Measurements from ENCODE around the gene ARHGEF7. TPM values are rescaled to one million over a fixed set of nuclear protein-coding genes. Genes with fewer than 3 reads are reported as not detected.

Gene ARHGEF7
- total and polyA plus RNA-seq, 2 experiments from 2014 or later, result 30.1 to 46.8 TPM

DNA sequence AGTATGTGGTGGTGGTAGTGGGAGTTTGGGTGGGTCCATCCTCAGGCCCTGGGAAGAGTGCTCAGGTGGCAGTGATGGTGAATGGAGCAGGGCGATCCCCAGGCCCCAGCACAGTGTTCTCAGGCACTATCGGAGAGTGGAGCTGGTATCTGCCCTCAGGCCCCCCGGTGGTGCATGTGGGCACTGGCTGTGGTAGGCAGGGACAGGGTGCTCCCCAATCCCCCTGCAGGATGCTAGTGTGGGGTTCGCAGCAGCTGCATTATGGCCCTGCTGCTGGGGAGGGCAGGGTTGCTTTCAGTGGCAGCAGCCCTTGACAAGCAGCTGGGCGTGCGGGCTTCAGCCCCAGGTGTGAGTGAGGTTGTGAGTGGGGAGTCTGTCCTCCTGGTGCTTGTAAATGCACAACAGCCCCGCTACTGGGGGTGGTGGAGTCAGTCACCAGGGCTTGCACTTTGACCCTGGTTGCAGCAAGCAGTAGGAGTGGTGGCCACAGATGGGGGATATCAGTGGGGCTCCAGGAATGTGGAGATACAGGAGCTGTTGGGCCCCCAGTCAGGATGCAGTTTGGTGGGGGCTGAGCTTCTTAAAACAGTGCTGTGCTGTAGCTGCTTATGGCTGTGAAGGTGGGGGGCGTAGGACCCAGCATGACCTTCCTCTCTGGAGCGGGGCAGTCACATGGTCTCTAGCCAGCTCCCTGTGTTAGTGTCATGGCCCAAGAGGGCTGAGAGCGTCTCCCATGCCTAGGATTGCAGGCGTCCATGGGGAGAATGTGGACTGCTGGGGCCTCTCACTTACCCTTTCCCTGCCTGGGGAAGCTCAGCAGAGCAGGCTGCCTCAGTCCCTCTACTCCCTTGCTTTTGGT, 38.7 kb upstream of the ARHGEF7 start:
- TF ChIP-seq, protein P1, sequence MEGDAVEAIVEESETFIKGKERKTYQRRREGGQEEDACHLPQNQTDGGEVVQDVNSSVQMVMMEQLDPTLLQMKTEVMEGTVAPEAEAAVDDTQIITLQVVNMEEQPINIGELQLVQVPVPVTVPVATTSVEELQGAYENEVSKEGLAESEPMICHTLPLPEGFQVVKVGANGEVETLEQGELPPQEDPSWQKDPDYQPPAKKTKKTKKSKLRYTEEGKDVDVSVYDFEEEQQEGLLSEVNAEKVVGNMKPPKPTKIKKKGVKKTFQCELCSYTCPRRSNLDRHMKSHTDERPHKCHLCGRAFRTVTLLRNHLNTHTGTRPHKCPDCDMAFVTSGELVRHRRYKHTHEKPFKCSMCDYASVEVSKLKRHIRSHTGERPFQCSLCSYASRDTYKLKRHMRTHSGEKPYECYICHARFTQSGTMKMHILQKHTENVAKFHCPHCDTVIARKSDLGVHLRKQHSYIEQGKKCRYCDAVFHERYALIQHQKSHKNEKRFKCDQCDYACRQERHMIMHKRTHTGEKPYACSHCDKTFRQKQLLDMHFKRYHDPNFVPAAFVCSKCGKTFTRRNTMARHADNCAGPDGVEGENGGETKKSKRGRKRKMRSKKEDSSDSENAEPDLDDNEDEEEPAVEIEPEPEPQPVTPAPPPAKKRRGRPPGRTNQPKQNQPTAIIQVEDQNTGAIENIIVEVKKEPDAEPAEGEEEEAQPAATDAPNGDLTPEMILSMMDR (IDR thresholded peaks at IDR 0.05; ENCODE audit: poor library complexity), result no peak
- TF ChIP-seq EZH2 (IDR thresholded peaks at IDR 0.05; ENCODE audit: borderline replicate concordance) (no peak), EZH2phosphoT487 (IDR thresholded peaks at IDR 0.05; ENCODE audit: low read depth, severe bottlenecking, unreplicated experiment) (no peak)

DNA sequence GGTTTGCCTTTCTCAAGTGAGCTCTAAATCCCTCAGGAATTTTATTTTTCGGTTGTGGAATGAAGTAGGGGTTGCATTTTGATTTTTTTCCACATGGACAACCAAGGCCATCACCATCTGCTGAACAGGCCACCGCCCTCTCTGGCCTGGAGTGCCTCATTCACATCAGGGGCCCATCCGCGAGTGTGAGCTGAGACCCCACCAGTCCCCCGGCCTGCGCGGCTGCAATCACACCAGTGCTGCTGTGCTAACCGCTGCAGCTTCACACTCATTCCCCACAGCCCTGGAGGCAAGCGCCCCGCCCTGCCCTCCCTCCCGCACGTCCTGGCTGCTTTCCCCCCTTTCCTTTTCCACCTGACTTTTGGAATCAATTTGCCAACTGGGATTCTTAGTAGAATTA, 35.7 kb upstream of the ARHGEF7 start:
- Histone ChIP-seq H3K27me3 (no peaks in the 10 kb centered on the region), H3K27ac (no peak overlapping the region), H3K79me2 (no peaks in the 10 kb centered on the region), H3K4me3 (no peak overlapping the region), H3K9me3 (ENCODE audit: low read depth) (peaks cover 3% of the 10 kb centered on the region), H3K4me2 (no peak overlapping the region), H2AFZ (no peak overlapping the region), H3K9me2 (replicated peaks; ENCODE audit: insufficient read depth) (no peaks in the 10 kb centered on the region), H4K20me1 (ENCODE audit: insufficient read depth, poor library complexity, severe bottlenecking) (no peaks in the 10 kb centered on the region), H3K4me1 (ENCODE audit: insufficient read depth) (no peaks in the 10 kb centered on the region), H3K36me3 (replicated peaks; ENCODE audit: insufficient read depth, low read depth) (no peaks in the 10 kb centered on the region)
- DNase-seq (ENCODE audit: low spot score), result no peak
- 91% methylated on average over 12 of the region's 12 CpGs for WGBS (ENCODE audit: low lambda C conversion rate, missing lambda C conversion rate)
- TF ChIP-seq, protein P1 (IDR thresholded peaks at IDR 0.05; ENCODE audit: poor library complexity), result no peak
- TF ChIP-seq EZH2phosphoT487 (IDR thresholded peaks at IDR 0.05; ENCODE audit: low read depth, severe bottlenecking, unreplicated experiment) (no peak), EZH2 (IDR thresholded peaks at IDR 0.05; ENCODE audit: borderline replicate concordance) (no peak)

More for the DNA sequence above, 38.7 kb upstream of the ARHGEF7 start:
- DNase-seq (ENCODE audit: low spot score), result no peak
- no peaks in the 10 kb centered on the region for H3K9me2 ChIP-seq (replicated peaks; ENCODE audit: insufficient read depth)
- H2AFZ ChIP-seq, result no peak overlapping the region
- peaks cover 5% of the 10 kb centered on the region for H3K9me3 ChIP-seq (ENCODE audit: low read depth)
- H4K20me1 ChIP-seq (ENCODE audit: insufficient read depth, poor library complexity, severe bottlenecking), result no peaks in the 10 kb centered on the region
- 90% methylated on average over 11 of the region's 11 CpGs for WGBS (ENCODE audit: low lambda C conversion rate, missing lambda C conversion rate)
- no peaks in the 10 kb centered on the region for H3K4me1 ChIP-seq (ENCODE audit: insufficient read depth)
- H3K79me2 ChIP-seq, result no peaks in the 10 kb centered on the region
- no peak overlapping the region for H3K4me2 ChIP-seq
- H3K36me3 ChIP-seq (replicated peaks; ENCODE audit: insufficient read depth, low read depth), result no peaks in the 10 kb centered on the region
- no peak overlapping the region for H3K4me3 ChIP-seq
- no peaks in the 10 kb centered on the region for H3K27me3 ChIP-seq
- H3K27ac ChIP-seq, result no peak overlapping the region

DNA sequence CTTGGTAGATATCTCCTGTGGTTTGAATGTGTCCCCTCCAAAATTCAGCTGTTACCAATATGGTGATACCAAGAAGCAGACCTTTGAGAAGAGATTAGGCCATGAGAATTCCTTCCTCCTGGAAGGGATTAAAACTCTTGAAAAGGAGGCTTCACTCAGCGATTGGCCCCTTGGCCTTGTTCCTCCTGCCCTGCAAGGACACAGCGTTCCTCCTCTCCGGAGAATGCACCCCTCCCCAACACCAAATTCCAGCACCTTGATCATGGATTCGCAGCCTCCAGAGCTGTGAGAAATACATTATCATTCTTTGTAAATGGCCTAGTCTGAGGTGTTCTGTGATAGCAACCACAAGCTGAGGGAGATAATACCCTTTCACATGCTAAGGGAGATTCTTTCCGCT, 34.5 kb upstream of the ARHGEF7 start:
- Histone ChIP-seq H3K4me3 (no peak overlapping the region), H3K27ac (no peak overlapping the region), H3K9me2 (replicated peaks; ENCODE audit: insufficient read depth) (no peaks in the 10 kb centered on the region), H3K9me3 (ENCODE audit: low read depth) (no peaks in the 10 kb centered on the region), H3K36me3 (replicated peaks; ENCODE audit: insufficient read depth, low read depth) (no peaks in the 10 kb centered on the region), H4K20me1 (ENCODE audit: insufficient read depth, poor library complexity, severe bottlenecking) (no peaks in the 10 kb centered on the region), H2AFZ (no peak overlapping the region), H3K79me2 (no peaks in the 10 kb centered on the region), H3K27me3 (no peaks in the 10 kb centered on the region), H3K4me2 (no peak overlapping the region), H3K4me1 (ENCODE audit: insufficient read depth) (no peaks in the 10 kb centered on the region)
- WGBS (ENCODE audit: low lambda C conversion rate, missing lambda C conversion rate), result 64% methylated on average over 5 of the region's 5 CpGs
- TF ChIP-seq, protein P1 (IDR thresholded peaks at IDR 0.05; ENCODE audit: poor library complexity), result no peak
- TF ChIP-seq EZH2 (IDR thresholded peaks at IDR 0.05; ENCODE audit: borderline replicate concordance) (no peak), EZH2phosphoT487 (IDR thresholded peaks at IDR 0.05; ENCODE audit: low read depth, severe bottlenecking, unreplicated experiment) (no peak)
- DNase-seq (ENCODE audit: low spot score), result no peak
